HUES6 (cell line): ENCODE results near the gene ECEL1.

Experiments
- H3K27ac ChIP-seq: 2 replicates; pipeline ENCODE4 v1.7.0; 2013; ENCODE audit warnings: low read depth, mild to moderate bottlenecking, low read length, inconsistent platforms
- H3K27me3 ChIP-seq: 2 replicates; pipeline ENCODE4 v1.6.1; 2013; ENCODE audit warnings: low read length; ENCODE audit not compliant: control insufficient read depth, insufficient read depth
- H3K36me3 ChIP-seq: 2 replicates; pipeline ENCODE4 v1.6.1; 2013; ENCODE audit warnings: low read length; ENCODE audit not compliant: control insufficient read depth, insufficient read depth
- H3K4me1 ChIP-seq: 2 replicates; pipeline ENCODE4 v1.6.1; 2013; ENCODE audit warnings: low read length; ENCODE audit not compliant: control insufficient read depth, insufficient read depth
- H3K4me3 ChIP-seq: 2 replicates; pipeline ENCODE4 v1.5.1; 2013; ENCODE audit warnings: low read depth, low read length
- H3K9ac ChIP-seq: one replicate; pipeline ENCODE4 v1.6.1; 2013; ENCODE audit warnings: mild to moderate bottlenecking, low read length
- H3K9me3 ChIP-seq: 2 replicates; pipeline ENCODE4 v1.6.1; 2013; ENCODE audit warnings: low read depth, low read length; ENCODE audit not compliant: control insufficient read depth, insufficient read depth

ECEL1 gene

DNA sequence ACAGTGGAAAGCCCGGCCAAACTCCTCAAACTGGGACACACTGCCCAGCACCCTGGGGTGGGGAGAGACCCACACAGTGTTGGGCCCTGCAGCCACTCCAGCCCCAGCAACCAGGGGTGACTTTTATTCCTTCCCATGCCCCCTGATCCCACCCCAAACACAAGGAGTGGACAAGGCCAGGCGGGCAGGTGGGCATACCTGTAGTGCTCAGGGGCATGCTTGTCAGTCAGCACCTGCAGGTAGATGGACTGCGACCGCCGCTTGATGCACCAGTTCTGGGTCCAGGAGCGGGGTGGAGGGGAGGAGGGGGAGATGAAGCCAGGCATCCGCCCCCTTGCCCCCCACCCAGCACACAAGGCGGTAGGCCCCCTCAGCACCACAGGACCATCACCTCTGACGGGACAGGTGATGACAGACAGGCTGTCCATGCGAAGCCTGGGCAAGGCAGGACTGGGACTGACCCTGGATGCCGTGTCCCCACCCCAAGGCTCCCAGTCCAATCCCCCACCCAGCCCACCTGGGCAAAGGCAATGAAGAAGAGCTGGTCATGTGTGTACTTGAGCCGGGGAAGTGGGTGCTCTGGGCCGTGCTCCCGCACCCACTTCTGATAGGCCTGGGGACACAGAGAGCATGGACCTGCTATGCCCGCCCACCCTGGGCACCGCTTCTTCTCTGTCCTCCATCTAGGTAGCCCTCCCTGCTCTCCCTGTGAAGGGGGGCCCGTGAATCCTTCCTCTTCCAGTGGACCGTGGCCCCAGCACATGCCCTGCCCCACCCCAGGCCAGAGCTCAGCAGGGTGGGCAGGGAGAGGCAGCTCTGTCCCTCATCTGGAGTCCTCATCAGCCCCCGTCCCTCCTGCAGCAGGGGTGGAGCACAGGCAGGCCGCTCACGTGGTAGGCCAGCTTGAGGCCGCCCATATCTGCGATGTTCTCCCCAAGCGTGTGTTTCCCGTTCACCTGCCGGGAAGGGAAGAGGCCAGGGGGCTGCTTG lies 7.1 kb downstream of the ECEL1 start:
- no peaks in the 10 kb centered on the region for H3K36me3 ChIP-seq
- H3K4me3 ChIP-seq: no peak overlapping the region
- H3K9ac ChIP-seq: no peak overlapping the region
- H3K27ac ChIP-seq: no peak overlapping the region
- no peaks in the 10 kb centered on the region for H3K9me3 ChIP-seq
- peaks cover 63% of the 10 kb centered on the region for H3K27me3 ChIP-seq
- H3K4me1 ChIP-seq: 0 out of 2 replicates have a peak, but pooled peaks cover 3% of the 10 kb centered on the region

DNA sequence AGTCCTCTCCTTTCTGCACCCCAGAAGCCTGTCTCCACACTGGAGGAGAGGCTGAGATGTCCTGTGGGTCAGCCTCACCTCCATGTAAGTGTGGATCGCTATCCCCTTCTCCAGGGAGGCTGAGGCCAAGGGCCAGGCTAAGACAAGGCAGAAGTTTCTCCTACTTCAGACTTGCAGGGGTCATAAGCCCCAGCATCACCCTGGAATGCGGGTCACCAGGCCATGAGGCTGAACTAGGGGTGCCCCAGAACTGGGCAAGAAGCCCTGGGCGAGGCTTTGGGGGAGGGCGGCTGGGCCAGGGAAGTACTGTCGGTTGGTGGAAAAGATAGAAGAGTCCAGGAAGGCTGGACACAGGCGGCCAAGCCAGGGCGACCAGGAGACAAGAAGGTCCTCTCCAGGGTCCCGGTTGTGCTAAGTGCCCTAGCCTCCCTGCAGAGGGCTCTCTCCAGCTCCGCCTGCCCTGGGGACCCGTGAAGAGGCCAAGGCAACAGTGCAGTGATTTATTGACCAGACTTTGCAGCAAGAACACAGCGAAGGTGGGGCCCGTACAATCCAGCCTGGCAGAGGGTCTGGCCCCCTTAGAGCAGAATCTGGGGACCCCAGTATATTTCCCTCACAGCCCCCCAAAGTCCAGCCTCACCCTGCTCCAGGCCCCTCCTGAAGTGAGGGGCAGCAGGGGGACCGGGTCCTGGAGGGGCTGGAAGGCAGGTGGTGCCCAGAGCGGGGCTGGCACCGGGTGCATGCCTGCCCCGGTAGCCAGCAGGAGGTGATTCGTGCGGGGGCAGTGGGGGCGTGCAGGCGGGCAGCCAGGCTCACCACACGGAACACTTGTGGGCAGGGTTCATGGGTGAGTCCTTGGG lies 8.1 kb downstream of the ECEL1 start:
- Histone ChIP-seq H3K4me1 (no peaks in the 10 kb centered on the region), H3K27ac (no peak overlapping the region), H3K9me3 (no peaks in the 10 kb centered on the region), H3K36me3 (no peaks in the 10 kb centered on the region), H3K4me3 (no peak overlapping the region), H3K9ac (no peak overlapping the region), H3K27me3 (peaks cover 63% of the 10 kb centered on the region)

DNA sequence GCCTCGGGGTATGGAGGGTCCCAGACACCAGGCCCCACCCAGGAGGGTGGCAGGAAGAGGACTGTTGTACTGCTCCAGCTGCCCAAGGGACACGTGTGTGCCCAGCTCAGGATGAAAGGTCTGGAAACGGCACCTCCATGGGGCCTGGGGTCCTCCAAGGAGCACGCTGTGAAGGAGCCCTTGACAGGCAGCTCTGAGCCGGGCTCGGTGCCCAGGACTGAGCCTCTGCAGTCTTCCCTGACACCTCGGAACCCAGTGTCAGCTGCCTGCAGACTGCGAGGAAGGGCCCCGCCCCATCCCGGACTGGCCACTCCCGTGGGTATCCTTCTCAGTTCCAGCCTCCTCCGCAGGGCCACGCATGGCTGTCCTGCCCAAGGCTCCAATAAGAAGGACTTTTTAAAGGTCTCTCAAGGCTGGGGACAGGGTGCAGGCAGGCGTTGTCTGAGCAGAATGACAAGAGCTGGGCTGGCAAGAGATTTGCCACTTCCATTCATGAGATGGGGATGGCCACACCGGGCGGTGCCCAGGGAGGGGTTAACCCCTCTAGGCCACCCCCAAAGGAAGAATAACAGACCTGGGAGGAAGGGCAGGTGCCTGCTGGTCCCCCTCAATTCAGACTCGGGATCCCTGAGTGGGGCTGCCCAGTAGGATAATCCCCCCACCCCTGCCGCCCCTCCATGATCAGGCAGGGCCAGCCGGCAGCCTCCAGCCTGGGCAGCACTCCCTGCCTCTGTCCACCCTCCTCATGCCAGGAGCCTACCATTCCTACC lies 8.9 kb downstream of the ECEL1 start:
- Histone ChIP-seq H3K4me3 (no peak overlapping the region), H3K9ac (no peak overlapping the region), H3K4me1 (no peaks in the 10 kb centered on the region), H3K36me3 (no peaks in the 10 kb centered on the region), H3K27me3 (peaks cover 62% of the 10 kb centered on the region), H3K27ac (no peak overlapping the region), H3K9me3 (no peaks in the 10 kb centered on the region)

DNA sequence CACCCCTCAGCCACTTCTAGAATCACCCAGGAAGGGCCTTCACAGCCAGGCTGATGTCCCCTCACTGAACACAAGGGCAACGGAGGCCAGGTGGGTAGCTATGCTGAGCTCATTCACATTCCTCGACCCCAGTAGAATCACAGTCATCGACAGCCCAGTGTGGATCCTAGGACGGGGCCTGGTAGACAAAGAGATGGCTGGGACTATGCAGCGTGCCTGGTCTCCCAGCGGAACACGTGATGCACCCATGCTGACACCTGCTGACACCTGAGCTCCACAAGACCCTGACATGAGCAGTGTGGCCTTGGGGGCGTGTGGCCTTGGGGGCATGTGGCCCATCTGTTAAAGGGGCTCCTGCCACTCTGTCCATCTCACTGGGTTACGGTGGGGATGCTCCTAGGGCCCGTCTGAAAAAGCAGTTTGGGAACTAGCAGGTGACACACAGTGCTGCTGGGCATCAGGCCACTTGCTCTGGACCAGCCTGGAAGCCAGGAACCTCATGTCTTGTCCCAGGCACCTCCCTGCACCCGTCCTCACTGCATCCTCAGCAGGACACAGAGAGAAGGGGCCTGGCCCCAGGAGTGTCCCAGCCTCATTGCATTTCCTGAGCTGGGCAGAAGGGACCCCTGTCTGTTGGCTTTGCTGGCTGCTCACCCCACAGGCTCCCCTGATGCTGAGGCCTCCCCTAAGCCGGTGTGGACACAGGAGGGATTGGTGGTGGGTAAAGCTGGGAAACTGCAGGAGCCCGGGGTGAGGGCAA lies 9.7 kb downstream of the ECEL1 start:
- Histone ChIP-seq H3K9me3 (no peaks in the 10 kb centered on the region), H3K27me3 (peaks cover 62% of the 10 kb centered on the region), H3K36me3 (no peaks in the 10 kb centered on the region), H3K4me3 (no peak overlapping the region), H3K27ac (no peak overlapping the region), H3K9ac (no peak overlapping the region), H3K4me1 (no peaks in the 10 kb centered on the region)

DNA sequence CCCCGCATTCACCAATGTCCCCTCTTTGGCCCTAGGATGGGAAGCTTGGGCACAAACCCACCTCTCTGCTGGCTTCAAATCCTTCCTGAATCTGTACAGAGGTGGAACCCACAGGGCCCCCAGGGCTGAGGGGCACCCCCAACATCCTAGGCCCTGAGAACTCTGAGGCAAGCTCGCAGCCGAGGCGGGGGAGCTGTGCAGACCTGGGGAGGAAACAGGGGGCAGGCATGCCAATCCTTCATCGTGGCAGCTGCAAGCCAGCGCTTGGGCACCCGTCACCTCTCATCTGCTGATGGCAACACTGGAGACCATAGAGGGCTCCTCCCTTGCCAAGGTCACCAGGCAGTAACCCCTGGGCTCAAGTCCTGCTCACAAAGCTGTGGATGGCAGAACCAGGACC lies 10.8 kb downstream of the ECEL1 start:
- no peak overlapping the region for H3K4me3 ChIP-seq
- H3K36me3 ChIP-seq: no peaks in the 10 kb centered on the region
- no peaks in the 10 kb centered on the region for H3K4me1 ChIP-seq
- no peaks in the 10 kb centered on the region for H3K9me3 ChIP-seq
- H3K27ac ChIP-seq: no peak overlapping the region
- H3K9ac ChIP-seq: no peak overlapping the region
- H3K27me3 ChIP-seq: peaks cover 57% of the 10 kb centered on the region

DNA sequence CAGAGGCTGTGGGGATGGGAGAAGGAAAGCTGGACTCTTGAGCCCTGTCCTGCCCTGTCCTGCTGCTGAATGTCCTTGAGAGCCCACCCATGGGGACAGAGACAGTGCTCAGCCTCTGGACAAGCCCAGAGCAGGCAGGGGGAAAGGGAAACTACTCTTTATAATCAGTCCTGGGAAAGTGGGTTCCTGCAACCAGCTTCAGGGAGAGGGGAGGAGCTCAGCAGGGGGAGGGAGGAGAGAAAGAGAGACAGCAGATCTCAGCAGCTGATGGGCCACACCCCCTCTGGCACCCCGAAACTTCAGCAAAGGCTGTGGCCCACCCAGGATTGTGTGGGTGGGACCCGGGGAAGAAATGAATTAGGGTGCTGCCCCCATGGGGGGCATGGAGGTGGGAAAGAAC lies 11.6 kb downstream of the ECEL1 start:
- H3K27ac ChIP-seq: no peak overlapping the region
- no peaks in the 10 kb centered on the region for H3K36me3 ChIP-seq
- H3K27me3 ChIP-seq: peaks cover 57% of the 10 kb centered on the region
- H3K9ac ChIP-seq: no peak overlapping the region
- no peak overlapping the region for H3K4me3 ChIP-seq
- no peaks in the 10 kb centered on the region for H3K9me3 ChIP-seq
- no peaks in the 10 kb centered on the region for H3K4me1 ChIP-seq

DNA sequence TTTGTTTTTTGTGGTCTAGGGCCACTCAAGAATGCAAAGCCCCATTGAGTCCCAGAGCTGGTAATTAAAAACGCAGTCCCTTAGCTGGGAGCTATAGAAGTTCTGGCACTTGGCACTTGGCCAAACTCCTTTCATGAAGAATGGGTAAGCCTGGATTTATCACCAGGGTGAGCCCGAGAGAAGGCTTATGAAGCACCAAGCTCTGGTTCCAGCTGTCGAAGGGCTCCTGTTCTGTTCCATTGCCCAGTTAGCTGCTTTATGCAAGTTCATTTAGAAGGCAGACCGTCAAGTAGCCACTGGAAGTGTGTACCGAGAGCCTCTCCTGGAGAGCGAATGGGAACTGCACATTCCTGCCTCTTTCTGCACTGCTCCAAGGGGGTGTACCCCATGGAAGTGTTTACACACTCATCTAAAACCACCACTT lies 14.2 kb downstream of the ECEL1 start:
- Histone ChIP-seq H3K36me3 (no peaks in the 10 kb centered on the region), H3K4me3 (no peak overlapping the region), H3K27me3 (peaks cover 43% of the 10 kb centered on the region)

DNA sequence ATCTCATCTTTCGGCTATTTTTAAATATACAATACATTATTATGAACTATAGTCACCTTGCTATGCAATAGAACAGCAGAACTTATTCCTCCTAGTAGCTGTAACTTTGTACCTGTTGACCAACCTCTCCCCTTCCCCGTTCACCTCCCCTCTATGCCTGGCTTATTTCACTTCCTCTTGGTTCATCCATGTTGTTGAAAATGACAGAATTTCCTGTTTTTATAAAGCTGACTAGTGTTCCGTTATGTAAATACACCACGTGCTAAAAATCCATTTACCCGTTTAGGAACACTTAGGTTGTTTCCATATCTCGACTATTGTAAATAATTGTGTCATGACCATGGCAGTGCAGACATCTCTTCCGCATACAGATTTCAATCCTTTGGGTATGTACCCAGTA lies 21.4 kb downstream of the ECEL1 start:
- Histone ChIP-seq H3K9me3 (0 out of 2 replicates have a peak, but pooled peaks cover 2% of the 10 kb centered on the region), H3K27me3 (peaks cover 4% of the 10 kb centered on the region), H3K9ac (no peak overlapping the region), H3K27ac (no peak overlapping the region), H3K36me3 (no peaks in the 10 kb centered on the region), H3K4me3 (no peak overlapping the region), H3K4me1 (no peaks in the 10 kb centered on the region)

More for the DNA sequence above, 14.2 kb downstream of the ECEL1 start:
- Histone ChIP-seq H3K9ac (no peak overlapping the region), H3K27ac (no peak overlapping the region), H3K9me3 (no peaks in the 10 kb centered on the region), H3K4me1 (no peaks in the 10 kb centered on the region)

DNA sequence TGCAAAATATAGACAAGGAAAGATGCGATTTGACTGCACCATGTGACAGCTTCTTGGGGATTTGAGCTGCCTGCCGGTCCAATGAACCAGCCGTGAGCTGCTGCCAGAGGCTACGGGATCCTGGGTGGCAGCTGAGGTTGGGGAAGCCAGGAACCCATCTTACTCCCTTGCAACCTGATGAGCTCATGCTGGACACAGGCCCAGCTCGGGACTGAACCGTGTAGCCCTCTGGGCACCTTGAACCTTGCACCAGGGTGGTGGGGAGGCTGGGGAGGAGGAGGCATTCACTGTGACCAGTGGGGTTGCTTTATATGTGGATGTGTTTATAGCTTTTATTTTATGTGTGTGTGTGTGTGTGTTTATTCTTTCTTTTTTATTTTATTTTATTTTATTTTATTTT lies 22.6 kb downstream of the ECEL1 start:
- H3K4me1 ChIP-seq: no peaks in the 10 kb centered on the region
- peaks cover 7% of the 10 kb centered on the region for H3K27me3 ChIP-seq
- no peak overlapping the region for H3K9ac ChIP-seq
- 0 out of 2 replicates have a peak, but pooled peaks cover 2% of the 10 kb centered on the region for H3K9me3 ChIP-seq
- H3K27ac ChIP-seq: no peak overlapping the region
- H3K4me3 ChIP-seq: no peak overlapping the region
- H3K36me3 ChIP-seq: no peaks in the 10 kb centered on the region

DNA sequence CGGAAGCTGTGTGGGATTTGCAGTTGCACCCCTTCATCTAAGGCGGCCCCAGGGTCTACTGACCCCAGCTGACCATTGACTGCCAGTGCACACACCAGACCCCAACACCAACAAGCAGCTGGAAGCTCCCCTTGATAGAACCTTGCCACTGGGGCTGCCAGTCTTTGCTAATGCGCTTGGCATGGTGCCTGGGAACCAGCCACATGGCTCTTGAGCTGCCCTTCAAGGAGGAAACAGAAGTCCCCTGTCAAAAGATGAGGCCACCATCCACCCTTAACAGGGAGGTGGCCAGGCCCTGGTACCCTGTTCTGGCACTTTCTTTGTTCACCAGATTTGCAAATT lies 23.1 kb downstream of the ECEL1 start:
- peaks cover 7% of the 10 kb centered on the region for H3K27me3 ChIP-seq
- H3K36me3 ChIP-seq: no peaks in the 10 kb centered on the region
- no peak overlapping the region for H3K27ac ChIP-seq

More for the DNA sequence above, 23.1 kb downstream of the ECEL1 start:
- Histone ChIP-seq H3K4me1 (no peaks in the 10 kb centered on the region), H3K9ac (no peak overlapping the region), H3K9me3 (0 out of 2 replicates have a peak, but pooled peaks cover 2% of the 10 kb centered on the region), H3K4me3 (no peak overlapping the region)
